ENCODE data around the gene CFAP161. TPM values are rescaled to one million over a fixed set of nuclear protein-coding genes. Genes with fewer than 3 reads are reported as not detected.

The CFAP161 gene
- total and polyA plus RNA-seq, 9 of the 15 experiments (the other 6 are each of a cell fraction or from before 2014, with no cell fraction given): 25.8 to 83.3 (median 75.6) TPM

GRCh38 chr15:81163961-81164800 is 30.1 kb downstream of the CFAP161 start (continued):
- TF ChIP-seq C11orf30 (IDR thresholded peaks at IDR 0.05; ENCODE audit: low read depth): peak; percentile 96
- TF ChIP-seq ETS1 (conservative IDR thresholded peaks at IDR 0.05; ENCODE audit: control insufficient read depth, low read depth, low read length): no peak
- no peak for TF ChIP-seq ZNF140 (CRISPR knock-in tag; IDR thresholded peaks at IDR 0.05)
- peak; percentile 78 for TF ChIP-seq BRD9 (IDR thresholded peaks at IDR 0.05; ENCODE audit: low read depth, partially characterized antibody)
- TF ChIP-seq ZNF212 (CRISPR knock-in tag; IDR thresholded peaks at IDR 0.05): no peak
- TF ChIP-seq ZNF609 (CRISPR knock-in tag; IDR thresholded peaks at IDR 0.05; ENCODE audit: borderline replicate concordance): no peak
- TF ChIP-seq MAZ (CRISPR knock-in tag; conservative IDR thresholded peaks at IDR 0.05 in 1 of 2, IDR thresholded peaks at IDR 0.05 in 1 of 2): no peak
- no peak for TF ChIP-seq ZBTB12 (CRISPR knock-in tag; IDR thresholded peaks at IDR 0.05)
- TF ChIP-seq ETS2 (tag; IDR thresholded peaks at IDR 0.05; ENCODE audit: borderline replicate concordance, poor library complexity, severe bottlenecking): no peak
- TF ChIP-seq NBN (IDR thresholded peaks at IDR 0.05; ENCODE audit: low read depth): peak; percentile 78
- no peak for TF ChIP-seq ZNF785 (CRISPR knock-in tag; IDR thresholded peaks at IDR 0.05)
- peak; percentile 94 for TF ChIP-seq DPF2 (IDR thresholded peaks at IDR 0.05)
- no peak for TF ChIP-seq TCF15 (CRISPR knock-in tag; IDR thresholded peaks at IDR 0.05)
- TF ChIP-seq GTF2E2 (tag; IDR thresholded peaks at IDR 0.05): no peak
- no peak for TF ChIP-seq ZNF830 (CRISPR knock-in tag; IDR thresholded peaks at IDR 0.05)
- no peak for TF ChIP-seq CEBPZ (IDR thresholded peaks at IDR 0.05; ENCODE audit: borderline replicate concordance, low read depth, low read length)
